Aorta (tissue), 5 donors: ENCODE measurements around the gene ACSF2. TPM values are rescaled to one million over a fixed set of nuclear protein-coding genes. Genes with fewer than 3 reads are reported as not detected.

Experiments used
- ATAC-seq: fragments of 200-7000 bp; cut with Tn5 transposase; one replicate; pipeline ENCODE4 v1.9.1; 2022; ENCODE audit warnings: moderate library complexity; ENCODE audit not compliant: low FRiP score
- DNase-seq, 2 donors: peaks; one replicate each; pipeline ENCODE4 v3.0.0-alpha.2; 2020
- H3K27ac ChIP-seq, 2 donors: one replicate each; pipeline ENCODE4 v1.5.1; 2013; ENCODE audit warnings: low read length in 2 of 2, mild to moderate bottlenecking in 2 of 2, moderate library complexity in 2 of 2, control low read depth in 1 of 2, inconsistent platforms in 1 of 2, low read depth in 1 of 2
- H3K27me3 ChIP-seq, 2 donors: one replicate each; pipeline ENCODE4 v1.6.1; 2013; ENCODE audit warnings: control low read depth in 1 of 2, low read length in 1 of 2, mild to moderate bottlenecking in 1 of 2, moderate library complexity in 1 of 2; ENCODE audit not compliant: insufficient read depth in 2 of 2, control insufficient read depth in 1 of 2
- H3K36me3 ChIP-seq, 2 donors: one replicate each; pipeline ENCODE4 v1.6.1; 2013; ENCODE audit warnings: control low read depth in 1 of 2, low read length in 1 of 2, mild to moderate bottlenecking in 1 of 2; ENCODE audit not compliant: insufficient read depth in 2 of 2, control insufficient read depth in 1 of 2
- H3K4me1 ChIP-seq, 2 donors: one replicate each; pipeline ENCODE4 v1.6.1; 2013; ENCODE audit warnings: low read length in 2 of 2, control low read depth in 1 of 2, mild to moderate bottlenecking in 1 of 2, moderate library complexity in 1 of 2; ENCODE audit not compliant: insufficient read depth in 2 of 2, control insufficient read depth in 1 of 2
- H3K4me3 ChIP-seq, 2 donors: one replicate each; pipeline ENCODE4 v1.5.1; 2013; ENCODE audit warnings: low read length in 2 of 2, control low read depth in 1 of 2, mild to moderate bottlenecking in 1 of 2
- H3K9me3 ChIP-seq: one replicate; pipeline ENCODE4 v1.6.1; 2013; ENCODE audit warnings: mild to moderate bottlenecking, low read length; ENCODE audit not compliant: control insufficient read depth
- WGBS, 2 donors: extraction: QIAGEN DNeasy Blood & Tissue Kit; methylation state at CpG; one replicate each; pipeline ENCODE4 v1.1.7; 2013; 5-methylcytosine and 5-hydroxymethylcytosine counted together
- intact Hi-C, 2 donors: fragments of 100-400 bp; cut with DNase I; formaldehyde crosslinking; loops; one replicate each; pipeline versions ENCODE4 v1.14.2 to v1.15.0; 2022
- long read RNA-seq, 2 donors: library from polyadenylated mRNA; unstranded; transcript quantifications; one replicate each; pipeline ENCODE4 v2.0.0, GENCODE V29; 2020 to 2021
- polyA plus RNA-seq, 2 donors: library from polyadenylated mRNA; stranded (reverse); fragments of 200-250 nt; gene quantifications; one replicate each; pipeline ENCODE4 v1.2.3, GENCODE V29; 2013
- total RNA-seq, 2 donors: library from RNA; stranded (reverse); fragmentation: NEBNext Ultra II Directional; extraction: Animal tissue kit (Norgen Biotek cat#: 25700); gene quantifications; one replicate each; pipeline ENCODE4 v1.2.1, GENCODE V29; 2021
- donor health status: healthy with polysubstance abuse.
- donor health status: Bipolar disorder and iron deficiency.
- donor health status: DM: no; HTN: no; CAD: no.
- donor health status: DM: no; HTN: no; CAD: no.
- donor health status: DM: yes; HTN: yes; CAD: no.

The ACSF2 gene
- total RNA-seq (10 to 100 TPM; 17.8 to 35.8 TPM), polyA plus RNA-seq (10 to 100 TPM; 29.2 to 35.1 TPM)
- long read RNA-seq, donor 1, transcript ACSF2-207 (15 exons, 1,881 nt): minor isoform, 6 of 31 reads
- long read RNA-seq, donor 1, transcript ACSF2-201 (16 exons, 2,235 nt): major isoform, 11 of 31 reads
- long read RNA-seq, donor 1, partial matches to known transcripts: 6 of 31 reads
- long read RNA-seq, donor 1, other reads (novel, unspliced or antisense): 7 of 31 reads
- long read RNA-seq, donor 2, partial matches to known transcripts: 6 of 9 reads
- long read RNA-seq, donor 2, other reads (novel, unspliced or antisense): 1 of 9 reads

DNA sequence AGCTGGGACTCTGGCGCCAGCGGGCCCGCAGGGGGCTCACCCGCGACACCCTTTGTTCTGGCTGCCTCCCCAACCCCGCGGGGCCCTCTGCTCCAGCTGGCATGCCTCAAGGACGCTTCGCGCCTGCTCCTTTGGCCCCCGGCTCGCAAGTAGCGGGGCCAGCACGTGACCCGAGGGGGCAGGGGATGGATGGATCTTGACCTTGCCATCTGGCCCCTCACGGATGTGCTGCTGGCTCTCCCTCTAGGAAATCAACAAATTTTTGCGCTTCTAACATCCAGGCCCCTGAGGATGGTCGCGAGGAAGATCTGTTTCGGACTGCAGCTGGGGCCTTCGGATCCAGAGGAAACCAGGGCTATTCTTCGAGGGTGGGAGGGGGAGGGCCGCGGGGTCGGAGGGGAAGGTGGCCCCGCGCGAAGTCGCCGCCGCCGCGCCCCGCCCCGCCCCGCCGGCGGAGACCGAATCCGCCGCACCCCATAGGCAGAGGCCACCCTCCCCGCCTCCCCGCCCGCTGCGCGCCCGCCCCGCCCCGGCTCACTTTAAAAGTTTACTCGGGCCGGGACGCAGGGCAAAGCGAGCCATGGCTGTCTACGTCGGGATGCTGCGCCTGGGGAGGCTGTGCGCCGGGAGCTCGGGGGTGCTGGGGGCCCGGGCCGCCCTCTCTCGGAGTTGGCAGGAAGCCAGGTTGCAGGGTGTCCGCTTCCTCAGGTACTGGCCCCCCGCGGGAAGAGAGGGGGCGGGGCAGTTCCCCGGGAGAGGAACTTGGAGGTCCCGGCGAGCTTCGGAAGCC is at the start of gene ACSF2:
Gene ACSF2 (plus strand): TSS at position 537 of the 790 bp plus-strand sequence. CDS start 44 bp downstream, at position 581.
- Histone ChIP-seq H3K4me3 (peak within 1 kb of the TSS; percentile 61 to 87), H3K27me3 (no peaks in the 10 kb centered on the region), H3K36me3 (no peaks in the 10 kb centered on the region), H3K27ac (peak within 1 kb of the TSS; percentile 32 to 74), H3K4me1 (peaks cover 0 to 2% of the 10 kb centered on the region in 2 donors), H3K9me3 (no peaks in the 10 kb centered on the region)
- WGBS, 2 donors: 1% methylated on average over 53 to 70 of the region's 70 CpGs
- ATAC-seq (peak; percentile 90), DNase-seq (peak; percentile 80 to 93)
- intact Hi-C loops: no loop called here

GRCh38 chr17:50379351-50380132 is 46.5 kb upstream of the ACSF2 start:
- Histone ChIP-seq H3K9me3 (no peaks in the 10 kb centered on the region), H3K36me3 (peaks cover 8 to 10% of the 10 kb centered on the region in 2 donors), H3K27ac (no peak overlapping the region), H3K4me1 (no peaks in the 10 kb centered on the region), H3K4me3 (no peak overlapping the region), H3K27me3 (no peaks in the 10 kb centered on the region)
- ATAC-seq (no peak), DNase-seq (peak in 1 of 2 donors; percentile 41)
- intact Hi-C loops: no loop called here
- 88 to 92% methylated on average over 6 of the region's 6 CpGs for WGBS, 2 donors

DNA sequence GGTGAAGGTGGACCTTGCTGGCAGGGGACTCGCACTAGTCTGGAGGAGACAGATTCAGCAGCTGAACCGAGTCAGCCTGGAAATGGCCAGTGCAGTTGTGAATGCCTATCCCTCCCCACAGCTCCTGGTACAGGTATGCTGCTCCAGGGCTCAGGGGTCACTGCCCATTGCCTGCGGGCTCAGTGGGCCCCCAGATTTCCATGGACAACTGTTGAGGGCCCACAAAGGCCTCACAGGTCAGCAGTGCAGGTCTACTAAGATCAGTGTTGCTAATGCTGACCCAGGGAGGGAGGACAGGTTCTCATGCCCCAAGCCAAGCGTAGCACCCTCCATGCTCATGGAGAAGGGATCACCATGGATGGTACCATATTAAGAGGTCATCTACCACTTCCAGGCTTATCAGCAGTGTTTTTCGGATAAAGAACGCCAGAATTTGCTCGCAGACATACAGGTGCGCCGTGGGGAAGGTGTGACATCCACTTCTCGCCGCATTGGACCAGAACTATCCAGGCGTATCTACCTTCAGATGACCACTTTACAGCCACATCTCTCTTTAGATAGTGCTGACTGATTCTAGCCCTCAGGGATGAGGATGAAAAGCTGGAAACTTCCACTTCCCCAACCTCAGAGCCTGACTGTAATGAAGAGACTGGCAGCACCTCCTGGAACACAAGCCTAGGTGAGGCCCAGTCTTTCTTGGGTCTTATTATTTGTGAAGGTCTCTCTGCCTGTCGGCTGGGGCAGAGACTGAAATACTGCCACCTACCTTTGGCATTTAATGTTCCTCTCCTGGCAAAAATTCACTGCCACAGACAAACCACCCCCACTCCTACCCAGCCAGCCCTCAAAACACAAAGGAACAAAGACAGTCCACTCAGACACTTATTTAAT is 45.4 kb upstream of the ACSF2 start:
- intact Hi-C loops: no loop called here
- ATAC-seq (no peak), DNase-seq (peak in 1 of 2 donors; percentile 68)
- WGBS, 2 donors: 84 to 87% methylated on average over 13 of the region's 13 CpGs
- peaks cover 13 to 14% of the 10 kb centered on the region in 2 donors for H3K36me3 ChIP-seq
- no peaks in the 10 kb centered on the region for H3K27me3 ChIP-seq
- no peaks in the 10 kb centered on the region for H3K4me1 ChIP-seq
- H3K9me3 ChIP-seq: no peaks in the 10 kb centered on the region
- H3K4me3 ChIP-seq: no peak overlapping the region
- H3K27ac ChIP-seq: no peak overlapping the region

- 84 to 89% methylated on average over 7 of the region's 7 CpGs for WGBS, 2 donors
- Histone ChIP-seq H3K27ac (no peak overlapping the region), H3K27me3 (no peaks in the 10 kb centered on the region), H3K4me1 (no peaks in the 10 kb centered on the region), H3K9me3 (no peaks in the 10 kb centered on the region), H3K4me3 (no peak overlapping the region), H3K36me3 (peaks cover 13 to 14% of the 10 kb centered on the region in 2 donors)
- intact Hi-C loops: no loop called here
- ATAC-seq (no peak), DNase-seq (no peak)
These were observed 44.7 kb upstream of the ACSF2 start for GRCh38 chr17:50381260-50381815.

DNA sequence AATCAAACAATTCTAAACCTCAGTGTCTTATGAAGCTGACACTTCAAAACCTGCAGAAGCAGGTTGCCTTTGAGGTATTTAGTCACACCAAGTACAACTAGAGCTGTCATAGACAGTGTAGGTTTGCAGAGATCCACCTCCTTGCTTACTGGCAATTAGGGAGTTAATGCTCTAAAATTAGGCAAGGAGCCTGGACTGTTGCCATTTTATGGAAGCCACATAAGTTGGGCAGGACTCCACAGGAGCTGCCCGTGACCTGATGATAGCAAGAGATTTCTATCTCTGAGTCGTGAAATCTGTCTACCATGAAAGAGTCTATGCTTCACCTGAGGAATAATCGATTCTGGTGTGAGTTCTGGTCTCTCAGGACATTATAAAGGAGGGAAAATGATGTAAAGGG is 44.1 kb upstream of the ACSF2 start:
- intact Hi-C loops: no loop called here
- H3K4me3 ChIP-seq: no peak overlapping the region
- ATAC-seq (no peak), DNase-seq (no peak)
- H3K27ac ChIP-seq: no peak overlapping the region
- H3K36me3 ChIP-seq: peaks cover 18 to 19% of the 10 kb centered on the region in 2 donors
- H3K27me3 ChIP-seq: no peaks in the 10 kb centered on the region
- 30 to 33% methylated on average over 3 of the region's 3 CpGs for WGBS, 2 donors
- no peaks in the 10 kb centered on the region for H3K9me3 ChIP-seq
- no peaks in the 10 kb centered on the region for H3K4me1 ChIP-seq

DNA sequence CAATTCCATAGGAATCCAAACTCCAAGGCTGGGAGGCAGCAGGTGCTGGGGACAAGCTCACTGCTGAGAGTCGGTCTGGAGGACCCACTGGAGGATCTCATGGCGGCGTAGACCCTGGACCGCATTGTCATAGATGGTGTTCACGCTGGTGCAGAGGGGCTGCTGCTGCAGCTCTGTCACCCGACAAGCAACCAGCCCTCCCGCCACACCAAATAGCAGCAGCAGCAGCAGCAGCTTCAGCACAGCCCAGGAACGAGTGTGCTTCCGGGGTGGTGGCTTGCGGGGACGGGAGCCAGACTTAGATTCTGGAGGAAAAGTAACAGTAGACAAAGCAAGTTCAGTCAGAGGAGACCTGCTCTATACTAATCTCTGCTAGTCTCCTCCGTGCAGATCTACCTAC is 43.1 kb upstream of the ACSF2 start:
- no peaks in the 10 kb centered on the region for H3K4me1 ChIP-seq
- no peaks in the 10 kb centered on the region for H3K27me3 ChIP-seq
- H3K9me3 ChIP-seq: no peaks in the 10 kb centered on the region
- no peak overlapping the region for H3K4me3 ChIP-seq
- peaks cover 20 to 28% of the 10 kb centered on the region in 2 donors for H3K36me3 ChIP-seq
- no peak overlapping the region for H3K27ac ChIP-seq
- intact Hi-C loops: no loop called here
- DNase-seq (peak in 1 of 2 donors; percentile 58), ATAC-seq (no peak)
- 83 to 87% methylated on average over 12 of the region's 12 CpGs for WGBS, 2 donors

DNA sequence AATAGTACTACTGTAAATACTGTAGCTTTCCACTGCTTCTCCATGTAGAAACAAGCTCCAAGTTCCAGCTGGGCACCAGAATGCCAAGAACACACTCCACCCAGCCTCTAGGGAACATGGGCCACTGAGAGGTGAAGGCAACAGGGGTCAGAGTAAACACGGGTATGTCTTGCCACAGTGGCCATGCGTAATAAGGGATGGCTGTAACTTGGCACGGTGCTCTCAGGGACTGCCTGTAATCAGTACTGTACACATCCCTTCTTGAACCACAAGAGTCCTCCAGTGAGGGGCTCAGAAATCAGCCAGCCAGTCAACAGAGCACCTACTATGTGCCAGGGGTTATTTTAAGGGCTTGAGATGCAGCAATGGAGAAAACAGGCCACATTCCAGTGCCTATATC is 39.5 kb upstream of the ACSF2 start:
- DNase-seq: peak in 1 of 2 donors; percentile 44
- intact Hi-C loops: no loop called here
- no peak for ATAC-seq
- Histone ChIP-seq H3K27ac (no peak overlapping the region), H3K9me3 (no peaks in the 10 kb centered on the region), H3K27me3 (no peaks in the 10 kb centered on the region), H3K36me3 (peaks cover 25 to 28% of the 10 kb centered on the region in 2 donors), H3K4me1 (no peaks in the 10 kb centered on the region), H3K4me3 (no peak overlapping the region)
- WGBS, 2 donors: 73 to 75% methylated on average over 3 of the region's 3 CpGs
